HepG2 (cell line): ENCODE data around the gene IGFALS. TPM values are rescaled to one million over a fixed set of nuclear protein-coding genes. Genes with fewer than 3 reads are reported as not detected.

Experiments used
- ARNTL ChIP-seq: sonication (generic); formaldehyde crosslinking; IDR thresholded peaks from 2 replicates; pipeline ENCODE4 v1.4.0; 2020; ENCODE audit warnings: mild to moderate bottlenecking, missing genetic modification reagents
- BRF2 ChIP-seq: sonication (generic); formaldehyde crosslinking; IDR thresholded peaks from 2 replicates; pipeline ENCODE4 v1.8.1; 2022; ENCODE audit warnings: mild to moderate bottlenecking, missing genetic modification reagents
- CSRNP2 ChIP-seq: sonication (generic); formaldehyde crosslinking; conservative IDR thresholded peaks from 2 replicates; pipeline ENCODE4 v1.8.0; 2022; ENCODE audit warnings: low read depth, missing genetic modification reagents
- SP140L ChIP-seq: sonication (generic); formaldehyde crosslinking; IDR thresholded peaks from 2 replicates; pipeline ENCODE4 v1.4.0; 2020; ENCODE audit warnings: missing genetic modification reagents, borderline replicate concordance
- SRSF1 ChIP-seq: fragments of 200-400 bp; formaldehyde crosslinking; optimal IDR thresholded peaks from 2 replicates; pipeline ENCODE3; 2017; ENCODE audit warnings: mild to moderate bottlenecking, low read depth, low read length, moderate library complexity
- THYN1 ChIP-seq: sonication (generic); formaldehyde crosslinking; IDR thresholded peaks from 2 replicates; pipeline ENCODE4 v1.8.1; 2023; ENCODE audit warnings: low read depth, mild to moderate bottlenecking, moderate library complexity, missing genetic modification reagents, borderline replicate concordance
- ZBTB3 ChIP-seq: sonication (generic); formaldehyde crosslinking; IDR thresholded peaks from 2 replicates; pipeline ENCODE4 v1.4.0; 2020; ENCODE audit warnings: low read depth, mild to moderate bottlenecking, moderate library complexity, missing genetic modification reagents, borderline replicate concordance
- ZNF337 ChIP-seq: sonication (generic); formaldehyde crosslinking; IDR thresholded peaks from 2 replicates; pipeline ENCODE4 v1.5.1; 2020; ENCODE audit warnings: missing genetic modification reagents, low read depth, mild to moderate bottlenecking, borderline replicate concordance
- ZNF615 ChIP-seq: sonication (generic); formaldehyde crosslinking; IDR thresholded peaks from 2 replicates; pipeline ENCODE4 v1.5.0; 2020; ENCODE audit warnings: mild to moderate bottlenecking, missing genetic modification reagents, borderline replicate concordance
- polyA plus RNA-seq, 8 experiments: library from polyadenylated mRNA; depleted of rRNA in 3 of 8; stranded (reverse) in 7 of 8; unstranded in 1 of 8; fragments of >200 nt; fragmentation: Illumina TruSeq in 4 of 8; extraction: Trizol in 4 of 8; gene quantifications; 2 replicates each; pipeline versions ENCODE4 v1.2.1 to v1.2.3, GENCODE V29; 2011 to 2016; ENCODE audit warnings: low read depth in 4 of 8, missing spikeins in 1 of 8, mixed read lengths in 1 of 8; ENCODE audit not compliant: insufficient read depth in 1 of 8
- total RNA-seq, 5 experiments: library from RNA; depleted of rRNA; stranded (reverse); fragments of >200 nt; fragmentation: Illumina TruSeq; extraction: Trizol; gene quantifications; 2 replicates each; pipeline ENCODE4 v1.2.3, GENCODE V29; 2016; ENCODE audit warnings: low read depth in 1 of 5
- TF ChIP-seq, protein P1 (sequence below), 2 experiments: fragments of 450-650 bp in 1 of 2; sonication (generic) in 1 of 2; formaldehyde crosslinking in 1 of 2; IDR thresholded peaks; 2 replicates each; pipeline versions ENCODE4 v1.6.1 to v1.8.0; 2016 to 2022; ENCODE audit warnings: antibody characterized with exemption in 1 of 2, mild to moderate bottlenecking in 1 of 2, missing genetic modification reagents in 1 of 2
- TF ChIP-seq, protein P2 (sequence below): sonication (generic); formaldehyde crosslinking; IDR thresholded peaks from 2 replicates; pipeline ENCODE4 v1.8.0; 2022; ENCODE audit warnings: missing genetic modification reagents, mild to moderate bottlenecking, inconsistent platforms, borderline replicate concordance

IGFALS gene
- total and polyA plus RNA-seq, 2 of the 13 experiments (the other 11 are each of a cell fraction or from before 2014, with no cell fraction given), result 0.34 to 2.4 TPM

- TF ChIP-seq, protein P1, sequence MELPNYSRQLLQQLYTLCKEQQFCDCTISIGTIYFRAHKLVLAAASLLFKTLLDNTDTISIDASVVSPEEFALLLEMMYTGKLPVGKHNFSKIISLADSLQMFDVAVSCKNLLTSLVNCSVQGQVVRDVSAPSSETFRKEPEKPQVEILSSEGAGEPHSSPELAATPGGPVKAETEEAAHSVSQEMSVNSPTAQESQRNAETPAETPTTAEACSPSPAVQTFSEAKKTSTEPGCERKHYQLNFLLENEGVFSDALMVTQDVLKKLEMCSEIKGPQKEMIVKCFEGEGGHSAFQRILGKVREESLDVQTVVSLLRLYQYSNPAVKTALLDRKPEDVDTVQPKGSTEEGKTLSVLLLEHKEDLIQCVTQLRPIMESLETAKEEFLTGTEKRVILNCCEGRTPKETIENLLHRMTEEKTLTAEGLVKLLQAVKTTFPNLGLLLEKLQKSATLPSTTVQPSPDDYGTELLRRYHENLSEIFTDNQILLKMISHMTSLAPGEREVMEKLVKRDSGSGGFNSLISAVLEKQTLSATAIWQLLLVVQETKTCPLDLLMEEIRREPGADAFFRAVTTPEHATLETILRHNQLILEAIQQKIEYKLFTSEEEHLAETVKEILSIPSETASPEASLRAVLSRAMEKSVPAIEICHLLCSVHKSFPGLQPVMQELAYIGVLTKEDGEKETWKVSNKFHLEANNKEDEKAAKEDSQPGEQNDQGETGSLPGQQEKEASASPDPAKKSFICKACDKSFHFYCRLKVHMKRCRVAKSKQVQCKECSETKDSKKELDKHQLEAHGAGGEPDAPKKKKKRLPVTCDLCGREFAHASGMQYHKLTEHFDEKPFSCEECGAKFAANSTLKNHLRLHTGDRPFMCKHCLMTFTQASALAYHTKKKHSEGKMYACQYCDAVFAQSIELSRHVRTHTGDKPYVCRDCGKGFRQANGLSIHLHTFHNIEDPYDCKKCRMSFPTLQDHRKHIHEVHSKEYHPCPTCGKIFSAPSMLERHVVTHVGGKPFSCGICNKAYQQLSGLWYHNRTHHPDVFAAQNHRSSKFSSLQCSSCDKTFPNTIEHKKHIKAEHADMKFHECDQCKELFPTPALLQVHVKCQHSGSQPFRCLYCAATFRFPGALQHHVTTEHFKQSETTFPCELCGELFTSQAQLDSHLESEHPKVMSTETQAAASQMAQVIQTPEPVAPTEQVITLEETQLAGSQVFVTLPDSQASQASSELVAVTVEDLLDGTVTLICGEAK (IDR thresholded peaks at IDR 0.05), result no peak
- TF ChIP-seq, protein P1 (CRISPR knock-in tag; IDR thresholded peaks at IDR 0.05), result peak; percentile 87
- TF ChIP-seq CSRNP2 (CRISPR knock-in tag), result 0 out of 2 replicates have a peak, but pooled peaks have one; percentile 38
- TF ChIP-seq SP140L (CRISPR knock-in tag), result no peak
- TF ChIP-seq BRF2 (CRISPR knock-in tag), result peak; percentile 67; the same call in 1 of the 2 replicates
- TF ChIP-seq THYN1 (CRISPR knock-in tag), result no peak
- TF ChIP-seq SRSF1, result peak; percentile 30
- TF ChIP-seq ZBTB3 (CRISPR knock-in tag), result peak; percentile 43; the same call in 1 of the 2 replicates
- no peak; the same call in 1 of the 2 replicates for TF ChIP-seq ZNF337 (CRISPR knock-in tag)
- TF ChIP-seq ARNTL, result peak; percentile 95
- TF ChIP-seq, protein P2, sequence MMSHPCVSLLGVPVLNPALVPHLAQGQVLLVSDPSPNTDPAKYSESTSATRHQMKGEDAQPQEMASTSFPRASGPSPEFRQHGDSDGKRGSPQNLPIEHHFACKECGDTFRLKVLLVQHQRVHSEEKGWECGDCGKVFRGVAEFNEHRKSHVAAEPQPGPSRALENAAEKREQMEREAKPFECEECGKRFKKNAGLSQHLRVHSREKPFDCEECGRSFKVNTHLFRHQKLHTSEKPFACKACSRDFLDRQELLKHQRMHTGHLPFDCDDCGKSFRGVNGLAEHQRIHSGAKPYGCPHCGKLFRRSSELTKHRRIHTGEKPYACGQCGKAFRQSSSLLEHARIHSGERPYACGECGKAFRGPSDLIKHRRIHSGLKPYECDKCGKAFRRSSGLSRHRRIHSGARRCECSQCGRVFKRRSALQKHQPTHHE, result 0 out of 2 replicates have a peak, but pooled peaks have one; percentile 48
- no peak for TF ChIP-seq ZNF615
These were observed 33.4 kb upstream of the IGFALS start, which contains the start of the genes FAHD1 and HAGH (continued) for GRCh38 chr16:1826691-1827573.
